HepG2 (cell line): ENCODE data around the gene DERL2. TPM values are rescaled to one million over a fixed set of nuclear protein-coding genes. Genes with fewer than 3 reads are reported as not detected.
A peak's percentile ranks its signal among the peaks of the same experiment; 100 is the strongest.

Experiments
- GATAD1 ChIP-seq: IDR thresholded peaks from 2 replicates; pipeline ENCODE4 v1.6.1; 2016; ENCODE audit warnings: missing genetic modification reagents, missing compliant biosample characterization
- HNRNPLL ChIP-seq: fragments of 200-400 bp; formaldehyde crosslinking; IDR thresholded peaks from 2 replicates; pipeline ENCODE4 v1.6.1; 2017; ENCODE audit warnings: mild to moderate bottlenecking, low read depth, low read length; ENCODE audit not compliant: poor library complexity, severe bottlenecking
- IRX3 ChIP-seq: sonication (generic); formaldehyde crosslinking; IDR thresholded peaks from 2 replicates; pipeline ENCODE4 v1.8.1; 2023; ENCODE audit warnings: mild to moderate bottlenecking, low read depth, missing genetic modification reagents, borderline replicate concordance
- KLF6 ChIP-seq: IDR thresholded peaks from 2 replicates; pipeline ENCODE4 v1.8.0; 2016; ENCODE audit warnings: missing biosample characterization, missing genetic modification reagents
- NAIF1 ChIP-seq: sonication (generic); formaldehyde crosslinking; IDR thresholded peaks from 2 replicates; pipeline ENCODE4 v1.5.0; 2020; ENCODE audit warnings: mild to moderate bottlenecking, missing genetic modification reagents, borderline replicate concordance
- PAF1 ChIP-seq: IDR thresholded peaks from 2 replicates; pipeline ENCODE4 v1.6.1; 2016; ENCODE audit warnings: missing genetic modification reagents, missing compliant biosample characterization
- PCBP2 ChIP-seq: fragments of 200-400 bp; formaldehyde crosslinking; optimal IDR thresholded peaks from 2 replicates; pipeline ENCODE3; 2018; ENCODE audit warnings: low read length, low read depth; ENCODE audit not compliant: poor library complexity, severe bottlenecking
- SOX13 ChIP-seq, 3 experiments: fragments of 450-650 bp in 1 of 3; sonication (generic) in 1 of 3; formaldehyde crosslinking in 1 of 3; IDR thresholded peaks in 2 of 3; conservative IDR thresholded peaks in 1 of 3; 2 replicates each; pipeline versions ENCODE4 v1.5.0 to v1.6.1; 2016 to 2020; ENCODE audit warnings: antibody characterized with exemption in 1 of 3, mild to moderate bottlenecking in 1 of 3, missing compliant biosample characterization in 1 of 3, missing genetic modification reagents in 1 of 3, moderate library complexity in 1 of 3
- SRSF1 ChIP-seq: fragments of 200-400 bp; formaldehyde crosslinking; optimal IDR thresholded peaks from 2 replicates; pipeline ENCODE3; 2017; ENCODE audit warnings: mild to moderate bottlenecking, low read depth, low read length, moderate library complexity
- TBP ChIP-seq: sonication (generic); formaldehyde crosslinking; IDR thresholded peaks from 2 replicates; pipeline ENCODE4 v1.5.0; 2020; ENCODE audit warnings: missing genetic modification reagents
- TFDP2 ChIP-seq: sonication (generic); formaldehyde crosslinking; IDR thresholded peaks from 2 replicates; pipeline ENCODE4 v1.4.0; 2020; ENCODE audit warnings: missing genetic modification reagents
- THAP9 ChIP-seq: sonication (generic); formaldehyde crosslinking; IDR thresholded peaks from 2 replicates; pipeline ENCODE4; 2020; ENCODE audit warnings: missing genetic modification reagents, mild to moderate bottlenecking, borderline replicate concordance
- TRAFD1 ChIP-seq: sonication (generic); formaldehyde crosslinking; IDR thresholded peaks from 2 replicates; pipeline ENCODE4 v1.5.1; 2020; ENCODE audit warnings: missing genetic modification reagents, mild to moderate bottlenecking, borderline replicate concordance
- TRIM22 ChIP-seq: fragments of 450-650 bp; IDR thresholded peaks from 2 replicates; pipeline ENCODE4 v1.6.1; 2017
- WIZ ChIP-seq: sonication (generic); formaldehyde crosslinking; IDR thresholded peaks from 2 replicates; pipeline ENCODE4 v1.5.1; 2020; ENCODE audit warnings: mild to moderate bottlenecking, missing genetic modification reagents
- YEATS4 ChIP-seq: sonication (generic); formaldehyde crosslinking; IDR thresholded peaks from 2 replicates; pipeline ENCODE4 v1.4.0; 2020; ENCODE audit warnings: missing genetic modification reagents, borderline replicate concordance
- ZBTB25 ChIP-seq: IDR thresholded peaks from 2 replicates; pipeline ENCODE4 v1.6.1; 2018; ENCODE audit warnings: missing genetic modification reagents
- ZFP36L1 ChIP-seq: sonication (generic); formaldehyde crosslinking; IDR thresholded peaks from 2 replicates; pipeline ENCODE4 v1.8.0; 2022; ENCODE audit warnings: mild to moderate bottlenecking, missing genetic modification reagents, moderate library complexity
- ZNF790 ChIP-seq: sonication (generic); formaldehyde crosslinking; IDR thresholded peaks from 2 replicates; pipeline ENCODE4 v1.8.0; 2022; ENCODE audit warnings: missing genetic modification reagents, mild to moderate bottlenecking, borderline replicate concordance
- polyA plus RNA-seq, 8 experiments: library from polyadenylated mRNA; depleted of rRNA in 3 of 8; stranded (reverse) in 7 of 8; unstranded in 1 of 8; fragments of >200 nt; fragmentation: Illumina TruSeq in 4 of 8; extraction: Trizol in 4 of 8; gene quantifications; 2 replicates each; pipeline versions ENCODE4 v1.2.1 to v1.2.3, GENCODE V29; 2011 to 2016; ENCODE audit warnings: low read depth in 4 of 8, missing spikeins in 1 of 8, mixed read lengths in 1 of 8; ENCODE audit not compliant: insufficient read depth in 1 of 8
- total RNA-seq, 5 experiments: library from RNA; depleted of rRNA; stranded (reverse); fragments of >200 nt; fragmentation: Illumina TruSeq; extraction: Trizol; gene quantifications; 2 replicates each; pipeline ENCODE4 v1.2.3, GENCODE V29; 2016; ENCODE audit warnings: low read depth in 1 of 5

The DERL2 gene
- total and polyA plus RNA-seq, 2 of the 13 experiments (the other 11 are each of a cell fraction or from before 2014, with no cell fraction given): 59.3 to 65.2 TPM

GRCh38 chr17:5486206-5487124 is 487 bp upstream of the DERL2 start, which contains the start of gene MIS12 (continued):
- no peak for TF ChIP-seq PCBP2
- peak; percentile 77; the same call in 1 of the 2 replicates for TF ChIP-seq THAP9 (CRISPR knock-in tag)
- peak; percentile 91 for TF ChIP-seq ZFP36L1 (CRISPR knock-in tag)
- TF ChIP-seq IRX3 (CRISPR knock-in tag): no peak
- peak; percentile 20; the same call in 1 of the 2 replicates for TF ChIP-seq ZBTB25
- peak; percentile 88 for TF ChIP-seq YEATS4 (CRISPR knock-in tag)
- TF ChIP-seq SRSF1: peak; percentile 81
- TF ChIP-seq WIZ (CRISPR knock-in tag): no peak
- TF ChIP-seq ZNF790 (CRISPR knock-in tag): no peak; the same call in 1 of the 2 replicates
- peak; percentile 62; the same call in 1 of the 2 replicates for TF ChIP-seq KLF6 (CRISPR knock-in tag)
- 0 out of 2 replicates have a peak, but pooled peaks have one; percentile 64 for TF ChIP-seq NAIF1 (CRISPR knock-in tag)
- TF ChIP-seq HNRNPLL: peak; percentile 61
- TF ChIP-seq PAF1 (CRISPR knock-in tag): no peak
- no peak for TF ChIP-seq TRAFD1 (CRISPR knock-in tag)
- TF ChIP-seq SOX13 (IDR thresholded peaks at IDR 0.05): no peak
- TF ChIP-seq SOX13 (CRISPR knock-in tag; conservative IDR thresholded peaks at IDR 0.05 in 1 of 2, IDR thresholded peaks at IDR 0.05 in 1 of 2): 0 out of 4 replicates have a peak, but pooled peaks of 1 of the 2 experiments have one; percentile 45
- TF ChIP-seq GATAD1: peak; percentile 96
- TF ChIP-seq TRIM22: no peak
- TF ChIP-seq TBP: no peak
- TF ChIP-seq TFDP2 (CRISPR knock-in tag): peak; percentile 96
